Gastrocnemius medialis (tissue), 4 donors: ENCODE measurements around the gene FANCE. TPM values are rescaled to one million over a fixed set of nuclear protein-coding genes. Genes with fewer than 3 reads are reported as not detected.

ENCODE experiments used
- ATAC-seq, 2 donors: fragments of 150-250 bp; one replicate each; pipeline ENCODE4 v1.9.1; 2016
- DNase-seq, 2 donors: peaks; one replicate each; pipeline ENCODE4 v3.0.0-alpha.2; 2019
- H3K27ac ChIP-seq, 4 donors: fragments of 200-600 bp; sonication (generic); 1 replicate in 1 of 4; 2 replicates in 3 of 4; pipeline ENCODE4 v1.5.1; 2016 to 2018; ENCODE audit warnings: mild to moderate bottlenecking in 2 of 4, moderate library complexity in 1 of 4
- H3K27me3 ChIP-seq, 3 donors: fragments of 200-600 bp; sonication (generic) in 2 of 3; 1 replicate in 1 of 3; 2 replicates in 2 of 3; pipeline versions ENCODE4 v1.5.1 to v1.6.0; 2016 to 2019; ENCODE audit warnings: mild to moderate bottlenecking in 1 of 3, moderate library complexity in 1 of 3
- H3K36me3 ChIP-seq, 2 donors: fragments of 200-600 bp; sonication (generic) in 1 of 2; one replicate each; pipeline ENCODE4 v1.5.1; 2017 to 2018
- H3K4me1 ChIP-seq, 2 donors: fragments of 200-600 bp; sonication (generic) in 1 of 2; one replicate each; pipeline ENCODE4 v1.5.1; 2016 to 2017; ENCODE audit warnings: mild to moderate bottlenecking in 2 of 2
- H3K4me3 ChIP-seq, 4 donors: fragments of 200-600 bp; sonication (generic) in 3 of 4; 1 replicate in 1 of 4; 2 replicates in 3 of 4; pipeline ENCODE4 v1.5.1; 2016 to 2019; ENCODE audit warnings: mild to moderate bottlenecking in 2 of 4
- H3K9me3 ChIP-seq, 3 donors: fragments of 200-600 bp; sonication (generic) in 2 of 3; 1 replicate in 1 of 3; 2 replicates in 2 of 3; pipeline ENCODE4 v1.5.1; 2016 to 2019
- POLR2A ChIP-seq, 2 donors: fragments of 450-650 bp; IDR thresholded peaks; one replicate each; pipeline ENCODE4 v1.6.1; 2017; ENCODE audit warnings: antibody characterized with exemption in 2 of 2, mild to moderate bottlenecking in 2 of 2, moderate library complexity in 2 of 2
- in situ Hi-C, 4 donors: fragments of 200-750 bp; cut with MboI; loops; one replicate each; pipeline versions ENCODE4 v1.15.0 to v1.8.0; 2017; ENCODE audit warnings: low sequenced_read_pairs in 4 of 4
- intact Hi-C: fragments of 100-400 bp; cut with DNase I; formaldehyde crosslinking; loops from one replicate; pipeline ENCODE4 v1.15.1; 2023; ENCODE audit warnings: low total_unique reads
- total RNA-seq, 4 donors: library from RNA; depleted of rRNA; stranded (reverse); fragments of >200 nt; gene quantifications; one replicate each; pipeline versions ENCODE4 v1.1.0 to v1.2.3, GENCODE V29; 2016
- TF ChIP-seq, protein P1 (sequence below), 5 experiments: fragments of 450-650 bp in 3 of 5; fragments of 200-600 bp in 2 of 5; sonication (generic) in 2 of 5; IDR thresholded peaks in 4 of 5; conservative IDR thresholded peaks in 1 of 5; 1 replicate in 4 of 5; 2 replicates in 1 of 5; pipeline ENCODE4 v1.5.1; 2016 to 2019; ENCODE audit warnings: antibody characterized with exemption in 5 of 5, mild to moderate bottlenecking in 3 of 5, moderate library complexity in 3 of 5

FANCE gene
- total RNA-seq, 4 donors from 2014 or later, result 2.5 to 10.5 (median 5.9) TPM

DNA sequence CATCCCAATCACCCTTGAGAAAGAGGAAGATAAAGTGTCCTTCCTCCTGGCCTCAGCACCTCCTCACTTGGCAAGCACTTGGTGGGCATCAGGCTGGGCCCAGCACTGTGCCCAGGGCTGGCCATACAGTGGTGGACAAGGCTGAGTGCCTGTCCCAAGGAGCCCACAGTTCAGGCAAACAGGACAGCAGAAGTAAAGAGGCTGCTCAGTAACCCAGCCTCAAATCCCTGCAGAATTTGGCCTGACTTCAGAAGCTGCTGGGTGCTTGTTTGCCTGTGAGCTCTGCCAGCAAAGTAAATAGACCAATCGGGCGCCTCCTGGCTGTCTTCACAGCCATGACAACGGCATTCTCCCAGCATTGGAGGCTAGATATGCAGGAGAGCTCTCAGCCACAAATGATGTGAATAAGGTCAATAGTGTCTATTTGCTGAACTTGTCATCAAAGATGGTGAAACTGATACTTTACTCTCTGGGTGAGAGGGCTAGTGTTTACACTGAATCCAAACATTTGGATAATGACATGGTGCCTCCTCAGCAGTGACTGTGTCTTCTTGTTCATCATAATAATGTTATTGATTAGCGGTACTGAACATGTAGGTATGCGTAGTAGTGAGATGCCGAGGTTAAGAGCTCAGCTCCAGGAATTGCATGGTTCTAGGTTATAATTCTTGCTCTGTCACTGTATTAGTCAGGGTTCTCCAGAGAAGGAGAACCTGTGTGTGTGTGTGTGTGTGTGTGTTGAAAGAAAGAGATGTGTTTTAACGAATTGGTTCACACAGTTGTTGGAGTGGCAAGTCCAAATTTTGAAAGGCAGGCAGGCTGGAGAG lies 36.9 kb upstream of the FANCE start:
- Histone ChIP-seq H3K4me3 (no peak overlapping the region), H3K4me1 (peaks cover 10 to 16% of the 10 kb centered on the region in 2 donors), H3K27me3 (no peaks in the 10 kb centered on the region), H3K9me3 (no peaks in the 10 kb centered on the region), H3K36me3 (peaks cover 0 to 30% of the 10 kb centered on the region in 2 donors), H3K27ac (peak overlapping the region in 2 of 4 donors; percentile 7 to 48)
- intact Hi-C loops, result loop anchor here (1.0 kb wide), 2 partner anchors 34 to 73 kb away; partner anchors contain the start of gene PPARD
- in situ Hi-C loops, result no loop called here
- ATAC-seq, result peak; percentile 92 to 97
- TF ChIP-seq POLR2A (IDR thresholded peaks at IDR 0.05), result no peak
- TF ChIP-seq, protein P1, sequence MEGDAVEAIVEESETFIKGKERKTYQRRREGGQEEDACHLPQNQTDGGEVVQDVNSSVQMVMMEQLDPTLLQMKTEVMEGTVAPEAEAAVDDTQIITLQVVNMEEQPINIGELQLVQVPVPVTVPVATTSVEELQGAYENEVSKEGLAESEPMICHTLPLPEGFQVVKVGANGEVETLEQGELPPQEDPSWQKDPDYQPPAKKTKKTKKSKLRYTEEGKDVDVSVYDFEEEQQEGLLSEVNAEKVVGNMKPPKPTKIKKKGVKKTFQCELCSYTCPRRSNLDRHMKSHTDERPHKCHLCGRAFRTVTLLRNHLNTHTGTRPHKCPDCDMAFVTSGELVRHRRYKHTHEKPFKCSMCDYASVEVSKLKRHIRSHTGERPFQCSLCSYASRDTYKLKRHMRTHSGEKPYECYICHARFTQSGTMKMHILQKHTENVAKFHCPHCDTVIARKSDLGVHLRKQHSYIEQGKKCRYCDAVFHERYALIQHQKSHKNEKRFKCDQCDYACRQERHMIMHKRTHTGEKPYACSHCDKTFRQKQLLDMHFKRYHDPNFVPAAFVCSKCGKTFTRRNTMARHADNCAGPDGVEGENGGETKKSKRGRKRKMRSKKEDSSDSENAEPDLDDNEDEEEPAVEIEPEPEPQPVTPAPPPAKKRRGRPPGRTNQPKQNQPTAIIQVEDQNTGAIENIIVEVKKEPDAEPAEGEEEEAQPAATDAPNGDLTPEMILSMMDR (IDR thresholded peaks at IDR 0.05 in 4 of 5, conservative IDR thresholded peaks at IDR 0.05 in 1 of 5), result peak; percentile 41 to 79 (median 68)
- DNase-seq, result peak; percentile 65 to 78

DNA sequence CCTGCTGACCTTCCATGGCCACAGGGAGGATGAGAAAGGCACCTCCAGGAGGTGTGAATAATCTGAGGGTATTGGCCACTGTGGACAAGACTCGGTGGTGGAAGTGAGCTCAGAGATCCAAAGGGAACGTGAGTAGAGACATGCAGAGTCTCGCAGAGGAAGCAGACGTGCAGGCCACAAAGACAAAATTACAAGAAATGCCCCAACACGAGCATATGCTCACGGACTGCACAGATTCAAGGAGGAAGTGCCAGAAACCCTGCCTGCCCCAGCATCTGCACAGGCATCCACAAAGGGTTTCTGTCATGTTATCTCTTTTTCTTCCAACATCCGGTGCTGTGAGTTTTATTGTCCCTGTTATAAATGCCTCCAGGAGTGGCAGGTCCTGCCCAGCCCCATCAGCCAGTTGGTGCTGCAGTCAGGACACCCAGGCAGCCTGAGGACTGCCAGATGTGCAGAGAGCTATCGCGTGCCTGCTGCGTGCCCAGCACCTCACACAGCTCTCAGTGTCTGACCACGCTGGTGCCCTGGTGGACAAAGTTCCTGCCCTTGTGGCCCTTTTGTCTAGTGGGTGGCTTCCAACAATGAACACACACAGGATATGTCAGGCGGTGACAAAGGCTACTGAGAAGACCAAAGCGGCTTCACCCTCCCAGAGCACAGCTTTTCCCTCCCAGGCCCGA lies 34.0 kb upstream of the FANCE start:
- peaks cover 10 to 16% of the 10 kb centered on the region in 2 donors for H3K4me1 ChIP-seq
- H3K27me3 ChIP-seq, result no peaks in the 10 kb centered on the region
- H3K4me3 ChIP-seq, result no peak overlapping the region
- in situ Hi-C loops, result no loop called here
- DNase-seq (no peak), ATAC-seq (no peak)
- TF ChIP-seq, protein P1 (IDR thresholded peaks at IDR 0.05 in 4 of 5, conservative IDR thresholded peaks at IDR 0.05 in 1 of 5), result no peak
- TF ChIP-seq POLR2A (IDR thresholded peaks at IDR 0.05), result no peak
- intact Hi-C loops, result no loop called here
- peaks cover 4 to 19% of the 10 kb centered on the region in 2 donors for H3K36me3 ChIP-seq
- H3K9me3 ChIP-seq, result no peaks in the 10 kb centered on the region
- H3K27ac ChIP-seq, result no peak overlapping the region

DNA sequence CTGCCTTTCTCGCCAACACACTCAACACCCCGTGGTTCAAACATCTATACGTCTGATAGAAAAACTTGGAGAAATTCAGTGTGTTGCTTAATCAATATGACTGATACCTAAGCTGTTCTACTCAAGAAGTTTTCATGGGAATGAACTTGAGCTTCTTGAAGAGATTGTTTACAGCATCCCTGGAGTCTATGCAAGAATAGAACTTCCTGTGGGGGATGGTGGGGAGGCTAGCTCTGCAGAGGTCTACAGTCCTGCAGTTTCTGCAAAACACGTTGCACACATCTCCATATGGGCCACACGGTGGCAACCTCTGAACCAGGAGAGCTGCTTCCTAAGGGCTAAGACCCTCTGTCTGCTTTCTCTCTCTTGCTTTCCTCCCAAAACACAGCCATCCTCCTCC lies 32.7 kb upstream of the FANCE start:
- Histone ChIP-seq H3K4me3 (no peak overlapping the region), H3K27me3 (no peaks in the 10 kb centered on the region), H3K36me3 (peaks cover 4 to 26% of the 10 kb centered on the region in 2 donors), H3K9me3 (no peaks in the 10 kb centered on the region), H3K27ac (no peak overlapping the region), H3K4me1 (peaks cover 10 to 15% of the 10 kb centered on the region in 2 donors)
- TF ChIP-seq POLR2A (IDR thresholded peaks at IDR 0.05), result no peak
- TF ChIP-seq, protein P1 (IDR thresholded peaks at IDR 0.05 in 4 of 5, conservative IDR thresholded peaks at IDR 0.05 in 1 of 5), result no peak
- intact Hi-C loops, result no loop called here
- ATAC-seq (no peak), DNase-seq (no peak)
- in situ Hi-C loops, result no loop called here

DNA sequence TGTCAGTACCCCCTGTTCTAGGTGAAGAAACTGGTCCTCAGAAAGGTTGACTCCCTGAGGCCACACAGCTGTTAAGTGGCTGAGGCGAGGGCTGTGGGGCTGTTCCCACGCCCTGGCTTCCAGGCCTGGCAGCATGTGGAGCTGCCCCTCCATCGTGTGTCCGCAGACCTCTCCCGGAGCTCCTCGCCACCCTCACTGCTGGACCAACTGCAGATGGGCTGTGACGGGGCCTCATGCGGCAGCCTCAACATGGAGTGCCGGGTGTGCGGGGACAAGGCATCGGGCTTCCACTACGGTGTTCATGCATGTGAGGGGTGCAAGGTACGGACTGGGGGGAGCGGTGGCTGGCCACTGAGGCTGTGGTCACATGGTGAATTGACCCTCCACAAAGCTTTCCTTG lies 32.2 kb upstream of the FANCE start:
- H3K27ac ChIP-seq, result no peak overlapping the region
- intact Hi-C loops, result no loop called here

More for the DNA sequence above, 32.2 kb upstream of the FANCE start:
- Histone ChIP-seq H3K27me3 (no peaks in the 10 kb centered on the region), H3K9me3 (no peaks in the 10 kb centered on the region), H3K4me3 (no peak overlapping the region), H3K4me1 (peaks cover 4 to 9% of the 10 kb centered on the region in 2 donors), H3K36me3 (peaks cover 4 to 32% of the 10 kb centered on the region in 2 donors)
- DNase-seq (no peak), ATAC-seq (no peak)
- in situ Hi-C loops, result no loop called here
- no peak for TF ChIP-seq POLR2A (IDR thresholded peaks at IDR 0.05)
- TF ChIP-seq, protein P1 (IDR thresholded peaks at IDR 0.05 in 4 of 5, conservative IDR thresholded peaks at IDR 0.05 in 1 of 5), result no peak
